ENCODE data around the gene MBD3.

DNA sequence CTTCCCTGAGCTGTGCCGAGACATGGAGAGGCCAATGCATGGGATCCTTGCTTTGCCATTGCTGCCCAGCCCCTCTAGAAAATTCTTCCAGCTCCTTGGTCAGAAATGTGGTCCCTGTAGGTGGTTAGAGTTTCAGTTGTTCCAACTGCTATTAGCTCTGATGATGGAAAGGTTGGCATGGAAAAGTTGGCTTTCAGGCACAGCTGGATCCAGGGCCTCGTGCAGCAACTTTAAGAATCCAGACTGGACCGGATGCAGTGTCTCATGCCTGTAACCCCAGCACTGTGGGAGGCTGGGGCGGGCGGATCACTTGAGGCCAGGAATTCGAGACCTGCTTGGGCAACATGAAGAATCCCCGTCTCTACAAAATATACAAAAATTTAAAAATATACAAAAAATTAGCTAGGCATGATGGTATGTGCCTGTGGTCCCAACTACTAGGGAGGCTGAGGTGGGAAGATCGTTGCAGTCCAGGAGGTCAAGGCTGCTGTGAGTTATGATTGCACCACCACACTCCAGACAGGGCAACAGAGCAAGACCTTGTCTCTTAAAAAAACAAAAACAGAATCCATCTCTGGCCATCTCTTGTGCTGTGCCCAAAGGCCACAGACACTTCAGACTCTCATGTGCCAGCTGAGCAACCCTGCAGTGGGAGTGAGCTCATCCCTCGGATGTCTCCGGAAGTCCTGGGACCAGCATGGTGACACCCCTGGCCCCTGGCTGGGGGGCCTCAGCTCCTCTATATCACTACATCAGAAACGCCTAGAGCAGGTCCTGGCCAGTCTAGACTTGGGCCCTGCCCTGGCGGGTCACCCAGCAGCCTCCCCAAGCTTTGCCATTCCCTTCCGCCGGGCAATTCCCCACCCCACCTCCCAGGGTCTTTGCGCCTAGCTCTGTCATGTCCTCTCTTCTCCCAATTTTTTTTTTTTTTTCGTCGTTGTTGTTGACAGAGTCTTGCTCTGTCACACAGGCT lies 41.3 kb downstream of the MBD3 start:
- no peak for TF ChIP-seq POLR2AphosphoS5 (IDR thresholded peaks at IDR 0.05; ENCODE audit: low read depth, low read length)
- TF ChIP-seq POLR2A (IDR thresholded peaks at IDR 0.05; ENCODE audit: low read depth, low read length), result no peak
- no peak for TF ChIP-seq TAF1 (IDR thresholded peaks at IDR 0.05; ENCODE audit: borderline replicate concordance, low read depth, low read length)

Data from GM12892 (cell line).